GM12801 (cell line): ENCODE measurements around the gene SLC22A4.

Experiments
- TF ChIP-seq, protein P1 (sequence below): IDR thresholded peaks from one replicate; pipeline ENCODE4 v1.5.1; 2011; ENCODE audit warnings: control low read depth; ENCODE audit not compliant: insufficient read length; ENCODE audit errors: extremely low read depth

The SLC22A4 gene

GRCh38 chr5:132354381-132355139 lies 60.4 kb downstream of the SLC22A4 start:
- TF ChIP-seq, protein P1, sequence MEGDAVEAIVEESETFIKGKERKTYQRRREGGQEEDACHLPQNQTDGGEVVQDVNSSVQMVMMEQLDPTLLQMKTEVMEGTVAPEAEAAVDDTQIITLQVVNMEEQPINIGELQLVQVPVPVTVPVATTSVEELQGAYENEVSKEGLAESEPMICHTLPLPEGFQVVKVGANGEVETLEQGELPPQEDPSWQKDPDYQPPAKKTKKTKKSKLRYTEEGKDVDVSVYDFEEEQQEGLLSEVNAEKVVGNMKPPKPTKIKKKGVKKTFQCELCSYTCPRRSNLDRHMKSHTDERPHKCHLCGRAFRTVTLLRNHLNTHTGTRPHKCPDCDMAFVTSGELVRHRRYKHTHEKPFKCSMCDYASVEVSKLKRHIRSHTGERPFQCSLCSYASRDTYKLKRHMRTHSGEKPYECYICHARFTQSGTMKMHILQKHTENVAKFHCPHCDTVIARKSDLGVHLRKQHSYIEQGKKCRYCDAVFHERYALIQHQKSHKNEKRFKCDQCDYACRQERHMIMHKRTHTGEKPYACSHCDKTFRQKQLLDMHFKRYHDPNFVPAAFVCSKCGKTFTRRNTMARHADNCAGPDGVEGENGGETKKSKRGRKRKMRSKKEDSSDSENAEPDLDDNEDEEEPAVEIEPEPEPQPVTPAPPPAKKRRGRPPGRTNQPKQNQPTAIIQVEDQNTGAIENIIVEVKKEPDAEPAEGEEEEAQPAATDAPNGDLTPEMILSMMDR, result no peak

DNA sequence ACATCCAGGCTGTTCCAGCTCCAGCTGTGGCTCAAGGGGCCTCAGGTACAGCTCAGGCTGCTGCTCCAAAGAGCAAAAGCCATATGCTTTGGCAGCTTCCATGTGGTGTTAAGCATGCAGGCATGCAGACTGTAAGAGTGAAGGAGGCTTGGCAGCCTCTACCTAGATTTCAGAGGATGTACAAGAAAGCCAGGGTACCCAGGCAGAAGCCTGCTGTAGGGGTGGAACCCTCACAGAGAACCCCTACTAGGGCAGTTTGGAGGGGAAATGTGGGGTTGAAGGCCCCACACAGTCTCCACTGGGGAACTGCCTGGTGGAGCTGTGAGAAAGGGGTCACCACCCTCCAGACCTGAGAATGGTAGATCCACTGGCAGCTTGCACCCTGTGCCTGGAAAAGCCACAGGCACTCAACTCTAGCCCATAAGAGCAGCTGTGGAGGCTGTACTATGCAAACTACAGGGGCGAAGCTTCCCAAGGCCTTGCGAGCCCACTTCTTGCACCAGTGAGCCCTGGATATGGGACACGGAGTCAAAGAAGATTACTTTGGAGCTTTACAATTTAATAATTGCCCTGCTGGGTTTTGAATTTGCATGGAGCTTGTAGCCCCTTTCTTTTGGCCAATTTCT lies 61.1 kb downstream of the SLC22A4 start:
- TF ChIP-seq, protein P1, result no peak

GRCh38 chr5:132358775-132359174 lies 64.6 kb downstream of the SLC22A4 start:
- TF ChIP-seq, protein P1, result no peak

DNA sequence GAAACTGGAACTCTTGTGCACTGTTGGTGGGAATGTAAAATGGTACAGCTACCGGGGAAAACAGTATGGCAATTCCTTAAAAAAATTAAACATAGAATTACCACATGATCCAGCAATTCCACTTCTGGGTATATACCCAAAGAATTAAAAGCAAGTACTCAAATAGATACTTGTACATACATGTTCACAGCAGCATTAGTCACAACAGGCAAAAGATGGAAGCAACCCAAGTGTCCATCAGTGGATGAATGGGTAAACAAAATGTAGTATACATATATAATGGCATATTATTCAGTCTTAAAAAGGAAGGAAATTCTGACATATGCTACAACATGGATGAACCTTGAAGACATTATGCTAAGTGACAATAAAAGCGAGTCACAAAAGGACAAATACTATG lies 67.9 kb downstream of the SLC22A4 start:
- TF ChIP-seq, protein P1, result no peak

GRCh38 chr5:132363431-132364112 lies 69.4 kb downstream of the SLC22A4 start:
- TF ChIP-seq, protein P1, result no peak

- TF ChIP-seq, protein P1, result no peak
Measured at GRCh38 chr5:132364319-132364718, 70.1 kb downstream of the SLC22A4 start.

GRCh38 chr5:132365213-132365612 lies 71.0 kb downstream of the SLC22A4 start:
- TF ChIP-seq, protein P1, result no peak
